Measurements from ENCODE around the gene PIAS1.

Gene PIAS1

GRCh38 chr15:68137096-68137495 lies 83.0 kb downstream of the PIAS1 start:
- H3K4me1 ChIP-seq, result no peaks in the 10 kb centered on the region
- H3K4me3 ChIP-seq, result no peak overlapping the region
- H4K20me1 ChIP-seq, result peaks cover 62% of the 10 kb centered on the region
- H3K4me2 ChIP-seq, result no peak overlapping the region
- no peaks in the 10 kb centered on the region for H3K27me3 ChIP-seq
- peaks cover 23% of the 10 kb centered on the region for H3K36me3 ChIP-seq
- H3K27ac ChIP-seq, result no peak overlapping the region
- H3K9ac ChIP-seq, result no peak overlapping the region
- TF ChIP-seq Cebpa-rat (IDR thresholded peaks at IDR 0.05), result no peak
- 0 out of 2 replicates have a peak, but pooled peaks cover 10% of the 10 kb centered on the region for H3K9me3 ChIP-seq

- Histone ChIP-seq H3K4me2 (no peak overlapping the region), H4K20me1 (peaks cover 67% of the 10 kb centered on the region), H3K4me3 (no peak overlapping the region), H3K9me3 (0 out of 2 replicates have a peak, but pooled peaks cover 10% of the 10 kb centered on the region), H3K4me1 (no peaks in the 10 kb centered on the region), H3K27ac (no peak overlapping the region), H3K27me3 (no peaks in the 10 kb centered on the region), H3K9ac (no peak overlapping the region), H3K36me3 (peaks cover 55% of the 10 kb centered on the region)
- no peak for TF ChIP-seq Cebpa-rat (IDR thresholded peaks at IDR 0.05)
Observed at GRCh38 chr15:68143129-68143528, 89.0 kb downstream of the PIAS1 start.

GRCh38 chr15:68143785-68144184 lies 89.7 kb downstream of the PIAS1 start:
- H3K9ac ChIP-seq, result no peak overlapping the region
- peaks cover 67% of the 10 kb centered on the region for H4K20me1 ChIP-seq
- H3K4me1 ChIP-seq, result no peaks in the 10 kb centered on the region
- no peak overlapping the region for H3K4me2 ChIP-seq
- H3K27me3 ChIP-seq, result no peaks in the 10 kb centered on the region
- TF ChIP-seq Cebpa-rat (IDR thresholded peaks at IDR 0.05), result no peak
- H3K36me3 ChIP-seq, result peaks cover 55% of the 10 kb centered on the region
- no peak overlapping the region for H3K4me3 ChIP-seq
- 0 out of 2 replicates have a peak, but pooled peaks cover 3% of the 10 kb centered on the region for H3K9me3 ChIP-seq
- no peak overlapping the region for H3K27ac ChIP-seq

GRCh38 chr15:68145706-68146105 lies 91.6 kb downstream of the PIAS1 start:
- no peak overlapping the region for H3K4me3 ChIP-seq
- no peaks in the 10 kb centered on the region for H3K4me1 ChIP-seq
- H3K9ac ChIP-seq, result no peak overlapping the region
- H4K20me1 ChIP-seq, result peaks cover 52% of the 10 kb centered on the region
- H3K9me3 ChIP-seq, result no peaks in the 10 kb centered on the region
- peaks cover 56% of the 10 kb centered on the region for H3K36me3 ChIP-seq
- no peak overlapping the region for H3K27ac ChIP-seq
- no peak overlapping the region for H3K4me2 ChIP-seq
- no peak for TF ChIP-seq Cebpa-rat (IDR thresholded peaks at IDR 0.05)
- H3K27me3 ChIP-seq, result no peaks in the 10 kb centered on the region

GRCh38 chr15:68148039-68148438 lies 93.9 kb downstream of the PIAS1 start:
- peaks cover 37% of the 10 kb centered on the region for H4K20me1 ChIP-seq
- no peak for TF ChIP-seq Cebpa-rat (IDR thresholded peaks at IDR 0.05)
- H3K27ac ChIP-seq, result no peak overlapping the region
- H3K27me3 ChIP-seq, result no peaks in the 10 kb centered on the region
- H3K36me3 ChIP-seq, result peaks cover 69% of the 10 kb centered on the region
- H3K9me3 ChIP-seq, result no peaks in the 10 kb centered on the region
- no peak overlapping the region for H3K4me3 ChIP-seq
- H3K4me1 ChIP-seq, result no peaks in the 10 kb centered on the region
- H3K4me2 ChIP-seq, result no peak overlapping the region
- no peak overlapping the region for H3K9ac ChIP-seq

GRCh38 chr15:68149059-68149458 lies 94.9 kb downstream of the PIAS1 start:
- no peaks in the 10 kb centered on the region for H3K9me3 ChIP-seq
- H3K4me1 ChIP-seq, result no peaks in the 10 kb centered on the region
- no peak overlapping the region for H3K9ac ChIP-seq
- peaks cover 72% of the 10 kb centered on the region for H3K36me3 ChIP-seq
- no peak for TF ChIP-seq Cebpa-rat (IDR thresholded peaks at IDR 0.05)
- H3K4me3 ChIP-seq, result no peak overlapping the region
- no peak overlapping the region for H3K4me2 ChIP-seq
- H3K27me3 ChIP-seq, result no peaks in the 10 kb centered on the region
- peaks cover 27% of the 10 kb centered on the region for H4K20me1 ChIP-seq
- no peak overlapping the region for H3K27ac ChIP-seq

- no peak overlapping the region for H3K27ac ChIP-seq
- no peak for TF ChIP-seq Cebpa-rat (IDR thresholded peaks at IDR 0.05)
- no peak overlapping the region for H3K9ac ChIP-seq
- no peaks in the 10 kb centered on the region for H3K4me1 ChIP-seq
- H3K4me3 ChIP-seq, result no peak overlapping the region
- no peaks in the 10 kb centered on the region for H3K27me3 ChIP-seq
- H3K36me3 ChIP-seq, result peaks cover 69% of the 10 kb centered on the region
- H3K4me2 ChIP-seq, result no peak overlapping the region
- no peaks in the 10 kb centered on the region for H3K9me3 ChIP-seq
- H4K20me1 ChIP-seq, result peaks cover 16% of the 10 kb centered on the region
Observed at GRCh38 chr15:68150187-68150586, 96.1 kb downstream of the PIAS1 start.

- no peaks in the 10 kb centered on the region for H3K4me1 ChIP-seq
- H3K4me2 ChIP-seq, result no peak overlapping the region
- H3K27me3 ChIP-seq, result no peaks in the 10 kb centered on the region
- no peak for TF ChIP-seq Cebpa-rat (IDR thresholded peaks at IDR 0.05)
- H3K36me3 ChIP-seq, result peaks cover 69% of the 10 kb centered on the region
- no peaks in the 10 kb centered on the region for H3K9me3 ChIP-seq
- H3K9ac ChIP-seq, result no peak overlapping the region
- H3K27ac ChIP-seq, result no peak overlapping the region
- peaks cover 16% of the 10 kb centered on the region for H4K20me1 ChIP-seq
- H3K4me3 ChIP-seq, result no peak overlapping the region
Observed at GRCh38 chr15:68151277-68151676, 97.2 kb downstream of the PIAS1 start.

- no peak overlapping the region for H3K4me2 ChIP-seq
- no peak for TF ChIP-seq Cebpa-rat (IDR thresholded peaks at IDR 0.05)
- no peak overlapping the region for H3K27ac ChIP-seq
- H3K9me3 ChIP-seq, result no peaks in the 10 kb centered on the region
- peaks cover 16% of the 10 kb centered on the region for H4K20me1 ChIP-seq
- H3K4me3 ChIP-seq, result no peak overlapping the region
- no peaks in the 10 kb centered on the region for H3K27me3 ChIP-seq
- no peaks in the 10 kb centered on the region for H3K4me1 ChIP-seq
- H3K9ac ChIP-seq, result no peak overlapping the region
- peaks cover 71% of the 10 kb centered on the region for H3K36me3 ChIP-seq
Observed at GRCh38 chr15:68152342-68152741, 98.2 kb downstream of the PIAS1 start.

GRCh38 chr15:68154923-68155559 lies 100.9 kb downstream of the PIAS1 start:
- Histone ChIP-seq H3K36me3 (peaks cover 83% of the 10 kb centered on the region), H3K9ac (no peak overlapping the region), H3K27ac (no peak overlapping the region), H3K4me2 (no peak overlapping the region), H4K20me1 (no peaks in the 10 kb centered on the region), H3K9me3 (no peaks in the 10 kb centered on the region), H3K4me3 (no peak overlapping the region), H3K4me1 (no peaks in the 10 kb centered on the region), H3K27me3 (no peaks in the 10 kb centered on the region)
- no peak for TF ChIP-seq Cebpa-rat (IDR thresholded peaks at IDR 0.05)

GRCh38 chr15:68157074-68157473 lies 103.0 kb downstream of the PIAS1 start:
- Histone ChIP-seq H3K4me2 (no peak overlapping the region), H3K4me1 (no peaks in the 10 kb centered on the region), H3K36me3 (peaks cover 89% of the 10 kb centered on the region), H3K4me3 (no peak overlapping the region), H4K20me1 (no peaks in the 10 kb centered on the region), H3K9ac (no peak overlapping the region), H3K9me3 (peaks cover 6% of the 10 kb centered on the region), H3K27ac (no peak overlapping the region), H3K27me3 (no peaks in the 10 kb centered on the region)
- TF ChIP-seq Cebpa-rat (IDR thresholded peaks at IDR 0.05), result no peak

Measured in BLaER1 (cell line).